ENCODE data around the gene CXCR4. TPM values are rescaled to one million over a fixed set of nuclear protein-coding genes. Genes with fewer than 3 reads are reported as not detected.

CXCR4 gene
- total RNA-seq (10 to 100 TPM in 2 of 6 donors, 1 to 10 TPM in 3, under 1 TPM in 1; 0.31 to 20.4 (median 2.0) TPM), polyA plus RNA-seq (1 to 10 TPM; 1.4 to 1.6 TPM)

- Histone ChIP-seq H3K4me1 (peaks cover 0 to 9% (median 0%) of the 10 kb centered on the region in 3 donors), H3K27me3 (peaks cover 0 to 10% (median 3%) of the 10 kb centered on the region in 4 donors), H3K9me3 (no peaks in the 10 kb centered on the region), H3K4me3 (peak within 1 kb of the TSS; percentile 13 to 53 (median 28)), H3K36me3 (no peaks in the 10 kb centered on the region), H3K27ac (peak within 1 kb of the TSS in 2 of 4 donors; percentile 66 to 68)
- no peak for TF ChIP-seq CTCF (IDR thresholded peaks at IDR 0.05)
- peak; percentile 14 to 85 (median 53) for DNase-seq
- no peak for FAIRE-seq
- intact Hi-C loops (cut with DNase I) = no loop called here
- peak; percentile 45 to 72 (median 64) for ATAC-seq
- 1% methylated on average over 41 to 50 of the region's 50 CpGs for WGBS, 2 donors
Measured at GRCh38 chr2:136117909-136118818, at the start of gene CXCR4. TSS of gene CXCR4 (minus strand) at chr2:136118149. CDS start at chr2:136118060, 89 bp downstream.

DNA sequence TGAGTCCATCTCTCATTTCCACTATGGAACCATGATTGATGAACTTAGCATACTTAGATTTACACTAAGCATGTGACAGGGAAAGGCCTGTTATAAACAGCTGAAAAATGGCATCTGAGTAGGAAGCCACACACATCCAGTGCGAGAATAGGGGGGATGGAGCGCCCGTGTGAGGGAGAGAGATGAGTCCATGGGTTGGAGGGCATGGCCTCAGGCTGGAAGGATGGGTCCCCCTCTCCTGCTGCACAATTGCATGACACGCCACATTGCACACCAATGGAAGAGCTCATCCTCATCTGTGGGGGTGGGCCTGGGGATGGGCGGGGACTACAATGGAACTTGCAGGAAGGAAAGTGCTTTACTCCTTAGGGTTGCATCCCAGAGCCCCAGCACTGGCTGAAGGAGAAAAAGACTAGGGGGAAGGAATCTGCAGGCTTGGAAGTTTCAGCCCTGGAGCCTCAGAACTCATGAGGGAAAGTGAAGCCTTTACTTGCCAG lies 46.4 kb upstream of the CXCR4 start:
- DNase-seq (no peak), ATAC-seq (no peak), FAIRE-seq (no peak)
- intact Hi-C loops (cut with DNase I) = no loop called here
- WGBS, 2 donors = 87 to 96% methylated on average over 5 of the region's 5 CpGs
- Histone ChIP-seq H3K27ac (no peak overlapping the region), H3K4me3 (no peak overlapping the region), H3K36me3 (no peaks in the 10 kb centered on the region), H3K9me3 (no peaks in the 10 kb centered on the region), H3K4me1 (no peaks in the 10 kb centered on the region), H3K27me3 (no peaks in the 10 kb centered on the region)
- TF ChIP-seq CTCF (IDR thresholded peaks at IDR 0.05) = no peak

GRCh38 chr2:136162438-136162837 lies 44.5 kb upstream of the CXCR4 start:
- no peaks in the 10 kb centered on the region for H3K4me1 ChIP-seq
- no peaks in the 10 kb centered on the region for H3K27me3 ChIP-seq
- H3K36me3 ChIP-seq = no peaks in the 10 kb centered on the region
- 0 to 12% methylated on average over 1 of the region's 1 CpG for WGBS, 2 donors
- intact Hi-C loops (cut with DNase I) = no loop called here
- no peak overlapping the region for H3K27ac ChIP-seq
- H3K4me3 ChIP-seq = no peak overlapping the region
- no peaks in the 10 kb centered on the region for H3K9me3 ChIP-seq
- DNase-seq = no peak
- no peak for ATAC-seq
- no peak for FAIRE-seq
- TF ChIP-seq CTCF (IDR thresholded peaks at IDR 0.05) = no peak

DNA sequence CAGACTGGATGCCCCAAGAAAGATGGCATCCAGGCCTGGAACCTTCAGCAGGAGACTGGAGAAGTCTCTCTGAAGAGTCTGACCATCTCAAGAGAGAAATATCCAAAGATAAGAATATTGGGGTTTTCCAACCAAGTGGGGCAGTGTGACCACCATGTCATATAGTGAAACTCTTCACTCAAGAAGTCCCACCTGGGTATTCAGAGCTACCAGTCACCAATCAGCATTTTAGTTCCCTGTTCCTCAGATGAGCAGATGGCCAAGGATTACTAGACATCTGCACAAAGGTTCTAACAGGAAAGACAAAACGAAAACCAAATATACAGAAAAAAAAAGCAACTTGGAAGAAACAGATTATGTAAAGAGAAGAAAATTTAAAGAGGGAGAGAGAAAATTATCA lies 38.5 kb upstream of the CXCR4 start:
- ATAC-seq (no peak), DNase-seq (no peak), FAIRE-seq (no peak)
- H3K4me3 ChIP-seq = no peak overlapping the region
- WGBS, 2 donors = 55 to 60% methylated on average over 1 of the region's 1 CpG
- H3K27me3 ChIP-seq = no peaks in the 10 kb centered on the region
- no peak for TF ChIP-seq CTCF (IDR thresholded peaks at IDR 0.05)
- no peaks in the 10 kb centered on the region for H3K4me1 ChIP-seq
- H3K9me3 ChIP-seq = no peaks in the 10 kb centered on the region
- intact Hi-C loops (cut with DNase I) = no loop called here
- no peak overlapping the region for H3K27ac ChIP-seq
- no peaks in the 10 kb centered on the region for H3K36me3 ChIP-seq

DNA sequence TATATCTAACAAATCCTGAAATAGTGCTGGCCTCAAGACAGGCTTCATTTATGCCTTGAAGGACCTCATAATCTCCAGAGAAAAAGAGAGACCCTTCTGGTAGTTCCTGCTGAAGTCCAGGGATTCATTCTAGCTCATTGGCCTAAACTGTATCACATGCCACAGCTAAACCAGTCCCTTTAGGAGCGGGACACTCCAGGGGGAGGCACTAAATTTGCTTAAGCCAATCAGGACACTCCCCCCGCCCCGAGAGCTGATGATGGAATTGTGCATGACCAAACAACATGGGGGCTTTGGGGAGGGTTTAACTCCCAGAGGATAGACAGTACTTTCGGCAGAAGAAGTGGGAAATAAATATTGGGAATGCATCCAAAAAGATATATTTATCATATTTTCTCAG lies 36.4 kb upstream of the CXCR4 start:
- H3K36me3 ChIP-seq = no peaks in the 10 kb centered on the region
- DNase-seq = no peak
- 72 to 79% methylated on average over 4 of the region's 4 CpGs for WGBS, 2 donors
- no peaks in the 10 kb centered on the region for H3K27me3 ChIP-seq
- TF ChIP-seq CTCF (IDR thresholded peaks at IDR 0.05) = no peak
- no peaks in the 10 kb centered on the region for H3K9me3 ChIP-seq
- H3K4me1 ChIP-seq = no peaks in the 10 kb centered on the region
- intact Hi-C loops (cut with DNase I) = no loop called here
- FAIRE-seq = no peak
- no peak for ATAC-seq
- no peak overlapping the region for H3K4me3 ChIP-seq
- no peak overlapping the region for H3K27ac ChIP-seq
